IPS-18a (cell line): ENCODE data around the gene MRGPRX4.

Experiments
- H3K27ac ChIP-seq: one replicate; pipeline ENCODE4 v1.5.1; 2013; ENCODE audit warnings: low read length
- H3K27me3 ChIP-seq: one replicate; pipeline ENCODE4 v1.6.1; 2013; ENCODE audit warnings: mild to moderate bottlenecking, low read length; ENCODE audit not compliant: control insufficient read depth, insufficient read depth
- H3K36me3 ChIP-seq: one replicate; pipeline ENCODE4 v1.6.1; 2013; ENCODE audit warnings: low read depth, low read length; ENCODE audit not compliant: control insufficient read depth
- H3K4me1 ChIP-seq: one replicate; pipeline ENCODE4 v1.6.1; 2013; ENCODE audit warnings: low read depth, low read length; ENCODE audit not compliant: control insufficient read depth
- H3K4me3 ChIP-seq: one replicate; pipeline ENCODE4 v1.5.1; 2013; ENCODE audit warnings: low read length
- H3K9ac ChIP-seq: one replicate; pipeline ENCODE4 v1.6.1; 2013; ENCODE audit warnings: mild to moderate bottlenecking, low read length, moderate library complexity
- H3K9me3 ChIP-seq: one replicate; pipeline ENCODE4 v1.6.1; 2013; ENCODE audit warnings: low read depth, low read length; ENCODE audit not compliant: control insufficient read depth

The MRGPRX4 gene

DNA sequence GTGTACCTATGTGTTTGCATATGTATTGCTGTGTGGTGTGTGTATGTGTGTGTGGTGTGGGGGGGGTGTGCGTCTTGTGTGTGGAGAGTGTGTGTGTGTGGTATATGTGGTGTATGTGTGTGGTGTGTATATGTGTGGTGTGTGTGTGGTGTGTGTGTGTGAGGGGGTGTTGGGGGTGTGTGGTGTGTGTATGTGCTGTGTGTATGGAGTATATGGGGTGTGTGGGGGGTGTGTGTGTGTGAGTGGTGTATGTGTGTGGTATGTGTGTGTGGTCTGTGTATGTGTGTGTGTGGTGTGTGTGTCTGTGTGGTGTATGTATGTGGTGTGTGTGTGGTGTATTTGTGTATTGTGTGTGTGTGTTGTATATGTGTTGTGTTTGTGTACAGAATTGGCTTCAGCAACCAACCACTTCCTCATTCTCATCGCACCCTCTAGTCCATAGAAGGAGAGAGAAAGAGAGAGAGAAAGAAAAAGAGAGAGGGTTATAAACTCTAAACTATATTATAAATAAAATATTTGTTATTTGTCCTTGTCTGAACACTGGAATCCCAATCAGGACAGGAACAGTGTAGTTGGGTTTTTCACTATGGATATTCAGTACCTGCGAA, 50.3 kb downstream of the MRGPRX4 start:
- H3K36me3 ChIP-seq, result no peaks in the 10 kb centered on the region
- no peaks in the 10 kb centered on the region for H3K9me3 ChIP-seq
- H3K27ac ChIP-seq, result no peak overlapping the region
- no peak overlapping the region for H3K9ac ChIP-seq
- no peaks in the 10 kb centered on the region for H3K4me1 ChIP-seq
- H3K4me3 ChIP-seq, result no peak overlapping the region
- H3K27me3 ChIP-seq, result no peaks in the 10 kb centered on the region
